Stromal cell of bone marrow (primary cell): ENCODE data around the gene EXOSC6.
"Not testable (repeated sequence)": the region's sequence is repeated elsewhere in the genome, so short reads cannot be mapped to it uniquely, and the experiment has no call there.

Experiments used
- DNase-seq: peaks from one replicate; pipeline ENCODE4 v3.0.0-alpha.2; 2012; ENCODE audit warnings: low read depth

The EXOSC6 gene

GRCh38 chr16:70198230-70198629 is 53.5 kb downstream of the EXOSC6 start:
- DNase-seq, result not testable (repeated sequence)

- not testable (repeated sequence) for DNase-seq
Measured at GRCh38 chr16:70197611-70198010, 54.1 kb downstream of the EXOSC6 start.
